K562 (cell line): ENCODE data around the gene AKAP6. TPM values are rescaled to one million over a fixed set of nuclear protein-coding genes. Genes with fewer than 3 reads are reported as not detected.

Experiments
- ATF2 ChIP-seq: sonication (generic); formaldehyde crosslinking; IDR thresholded peaks from 2 replicates; pipeline ENCODE4 v1.8.1; 2022; ENCODE audit warnings: missing genetic modification reagents
- BACH1 ChIP-seq: fragments of 200-800 bp; sonication (Bioruptor generic); IDR thresholded peaks from 2 replicates; pipeline ENCODE4 v1.6.1; 2016; ENCODE audit warnings: missing genetic modification characterization, missing compliant biosample characterization
- CTCFL ChIP-seq: IDR thresholded peaks from 2 replicates; pipeline ENCODE4 v1.6.1; 2011; ENCODE audit warnings: borderline replicate concordance, low read depth, mild to moderate bottlenecking, moderate library complexity, low read length; ENCODE audit not compliant: insufficient read depth, poor library complexity, severe bottlenecking
- HBP1 ChIP-seq: fragments of 450-650 bp; formaldehyde crosslinking; IDR thresholded peaks from 2 replicates; pipeline ENCODE4 v1.4.0; 2022; ENCODE audit warnings: missing genetic modification characterization
- HMGXB4 ChIP-seq: sonication (generic); formaldehyde crosslinking; IDR thresholded peaks from 2 replicates; pipeline ENCODE4 v1.8.1; 2023; ENCODE audit warnings: mild to moderate bottlenecking, missing genetic modification reagents
- IRF1 ChIP-seq: sonication (generic); formaldehyde crosslinking; IDR thresholded peaks from 2 replicates; pipeline ENCODE4 v1.8.0; 2022; ENCODE audit warnings: missing genetic modification reagents, mild to moderate bottlenecking, borderline replicate concordance
- KDM1A ChIP-seq, 2 experiments: fragments of 450-650 bp; IDR thresholded peaks; 2 replicates each; pipeline ENCODE4 v1.6.1; 2016; ENCODE audit warnings: mild to moderate bottlenecking in 2 of 2
- MAFK ChIP-seq: IDR thresholded peaks from 2 replicates; pipeline ENCODE4 v1.6.1; 2011; ENCODE audit warnings: low read length, improper control_type of control experiment
- NFE2L1 ChIP-seq: fragments of 450-650 bp; IDR thresholded peaks from 2 replicates; pipeline ENCODE4 v1.6.1; 2016; ENCODE audit warnings: missing genetic modification characterization, low read depth, mild to moderate bottlenecking, missing compliant biosample characterization, moderate library complexity, borderline replicate concordance
- NKRF ChIP-seq: fragments of 450-650 bp; IDR thresholded peaks from 2 replicates; pipeline ENCODE4 v1.6.1; 2016; ENCODE audit warnings: borderline replicate concordance
- RFX7 ChIP-seq: fragments of 250-450 bp; sonication (Bioruptor Pico); IDR thresholded peaks from 2 replicates; pipeline ENCODE4 v1.5.1; 2021; ENCODE audit warnings: mild to moderate bottlenecking
- SAFB2 ChIP-seq: fragments of 200-400 bp; formaldehyde crosslinking; IDR thresholded peaks from 2 replicates; pipeline ENCODE4 v1.6.1; 2018; ENCODE audit warnings: borderline replicate concordance, low read length, low read depth, moderate library complexity; ENCODE audit not compliant: severe bottlenecking
- SRSF9 ChIP-seq: fragments of 200-400 bp; formaldehyde crosslinking; IDR thresholded peaks from 2 replicates; pipeline ENCODE4 v1.6.1; 2017; ENCODE audit warnings: low read depth, low read length, borderline replicate concordance
- ZBTB1 ChIP-seq: sonication (generic); formaldehyde crosslinking; IDR thresholded peaks from 2 replicates; pipeline ENCODE4 v1.8.1; 2023; ENCODE audit warnings: missing genetic modification reagents, low read depth, mild to moderate bottlenecking, borderline replicate concordance
- ZBTB17 ChIP-seq: fragments of 450-650 bp; formaldehyde crosslinking; IDR thresholded peaks from 2 replicates; pipeline ENCODE4 v1.4.0; 2020; ENCODE audit warnings: mild to moderate bottlenecking
- ZNF449 ChIP-seq: fragments of 250-450 bp; sonication (Bioruptor Pico); IDR thresholded peaks from 2 replicates; pipeline ENCODE4 v1.8.0; 2022; ENCODE audit warnings: moderate library complexity, mild to moderate bottlenecking, inconsistent platforms
- polyA plus RNA-seq, 8 experiments: library from polyadenylated mRNA; depleted of rRNA in 4 of 8; stranded (reverse) in 5 of 8; unstranded in 3 of 8; fragments of >200 nt; fragmentation: Nextera tagmentation in 2 of 8; fragmentation: Illumina TruSeq in 1 of 8; extraction: Ambion mirVana in 2 of 8; extraction: Trizol in 1 of 8; gene quantifications; 2 replicates each; pipeline versions ENCODE4 v1.2.1 to v1.2.3, GENCODE V29; 2011 to 2014; ENCODE audit warnings: inconsistent platforms in 1 of 8, missing spikeins in 1 of 8
- total RNA-seq, 7 experiments: library from RNA; depleted of rRNA in 6 of 7; stranded (reverse); fragments of >200 nt in 6 of 7; fragmentation: Illumina TruSeq in 2 of 7; extraction: Trizol in 2 of 7; gene quantifications; 2 replicates each; pipeline versions ENCODE4 v1.2.1 to v1.2.3, GENCODE V29; 2011 to 2021; ENCODE audit warnings: low replicate concordance in 1 of 7

Gene AKAP6
- total and polyA plus RNA-seq, 9 of the 15 experiments (the other 6 are each of a cell fraction or from before 2014, with no cell fraction given), result 0.03 to 1.7 (median 0.48) TPM

- TF ChIP-seq ZBTB1 (no peak), SAFB2 (no peak), BACH1 (peak; percentile 58; the same call in 1 of the 2 replicates), ZNF449 (no peak), ZBTB17 (CRISPR knock-in tag) (no peak), NFE2L1 (tag) (peak; percentile 54; the same call in 1 of the 2 replicates), IRF1 (CRISPR knock-in tag) (no peak), KDM1A (IDR thresholded peaks at IDR 0.05) (no peak), ATF2 (CRISPR knock-in tag) (no peak), NKRF (no peak), MAFK (peak; percentile 61), RFX7 (CRISPR knock-in tag) (no peak), CTCFL (no peak), HBP1 (no peak), HMGXB4 (CRISPR knock-in tag) (no peak), SRSF9 (no peak)
Measured at GRCh38 chr14:32657081-32657480, 328.0 kb downstream of the AKAP6 start (continued).
